HG02981 (cell line): ENCODE results near the gene DNM2.
"Not testable (repeated sequence)": the region's sequence is repeated elsewhere in the genome, so short reads cannot be mapped to it uniquely, and the experiment has no call there.

Source experiments
- ATAC-seq: cut with Tn5 transposase; IDR thresholded peaks from one replicate; pipeline ENCODE4 v1.9.1; 2021; ENCODE audit warnings: mild to moderate bottlenecking, moderate library complexity; ENCODE audit not compliant: unreplicated experiment

Gene DNM2

DNA sequence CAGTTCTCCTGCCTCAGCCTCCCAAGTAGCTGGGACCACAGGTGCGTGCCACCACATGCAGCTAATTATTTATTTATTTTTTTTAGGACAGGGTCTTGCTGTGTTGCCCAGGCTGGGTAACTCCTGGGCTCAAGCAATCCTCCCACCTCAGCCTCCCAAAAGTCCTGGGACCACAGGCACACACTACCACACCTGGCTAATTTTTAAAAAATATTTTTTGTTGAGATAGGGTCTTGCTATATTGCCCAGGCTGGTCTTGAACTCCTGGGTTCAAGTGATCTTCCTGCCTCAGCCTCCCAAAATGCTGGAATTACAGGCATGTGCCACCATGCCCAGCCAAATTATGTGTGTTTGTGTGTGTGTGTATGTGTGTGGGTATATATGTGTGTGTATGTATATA, 139.0 kb downstream of the DNM2 start:
- ATAC-seq = not testable (repeated sequence)

GRCh38 chr19:10858204-10858828, 140.4 kb downstream of the DNM2 start:
- no peak for ATAC-seq

GRCh38 chr19:10861103-10861651, 143.3 kb downstream of the DNM2 start:
- no peak for ATAC-seq

GRCh38 chr19:10862561-10863106, 144.8 kb downstream of the DNM2 start:
- no peak for ATAC-seq

DNA sequence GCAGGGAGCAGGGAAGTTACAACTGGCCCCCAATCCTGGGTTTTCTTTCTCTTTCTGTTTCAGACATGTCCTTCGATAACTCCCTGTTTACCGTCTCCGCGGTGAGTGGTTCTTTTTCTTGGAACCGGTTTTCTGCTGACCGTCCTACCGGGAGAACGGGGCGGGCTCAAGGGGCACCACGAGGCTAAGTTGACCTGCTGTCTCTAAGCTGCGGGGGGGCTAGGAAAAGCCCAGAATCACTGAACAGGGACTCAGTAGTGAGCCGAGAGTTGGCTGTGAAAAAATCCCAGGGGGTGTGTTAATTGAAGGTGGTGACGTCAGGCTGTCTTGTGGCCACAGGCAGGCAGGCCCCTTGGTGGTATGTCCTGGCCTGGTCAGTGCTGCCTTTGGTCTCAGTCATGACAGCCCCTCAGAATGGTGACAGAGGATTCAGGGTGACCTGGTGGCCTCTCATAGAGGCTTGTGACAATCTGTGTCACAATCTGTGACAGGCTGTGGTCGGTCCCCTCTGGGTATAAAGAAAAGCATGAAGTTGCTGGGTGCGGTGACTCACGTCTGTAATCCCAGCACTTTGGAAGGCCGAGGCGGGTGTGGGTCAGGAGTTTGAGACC, 145.3 kb downstream of the DNM2 start:
- ATAC-seq = no peak

GRCh38 chr19:10864538-10864899, 146.6 kb downstream of the DNM2 start:
- no peak for ATAC-seq

DNA sequence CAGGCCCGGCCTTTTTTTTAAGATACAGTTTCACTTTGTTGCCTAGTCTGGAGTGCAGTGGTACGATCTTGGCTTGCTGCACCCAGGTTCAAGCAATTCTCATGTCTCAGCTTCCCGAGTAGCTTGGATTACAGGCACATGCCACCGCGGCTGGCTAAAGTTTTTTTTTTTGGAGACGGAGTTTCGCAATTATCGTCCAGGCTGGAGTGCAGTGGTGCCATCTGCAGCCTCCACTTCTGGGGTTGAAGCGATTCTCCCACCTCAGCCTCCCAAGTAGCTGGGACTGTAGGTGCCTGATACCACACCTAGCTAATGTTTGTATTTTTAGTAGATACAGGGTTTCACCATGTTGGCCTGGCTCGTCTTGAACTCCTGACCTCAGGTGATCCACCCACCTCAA, 148.6 kb downstream of the DNM2 start:
- no peak for ATAC-seq

- ATAC-seq = no peak
Measured at GRCh38 chr19:10868872-10869547, 151.1 kb downstream of the DNM2 start.

- ATAC-seq = not testable (repeated sequence)
Measured at GRCh38 chr19:10869872-10870311, 152.0 kb downstream of the DNM2 start.

GRCh38 chr19:10870501-10870954, 152.6 kb downstream of the DNM2 start:
- no peak for ATAC-seq

GRCh38 chr19:10870955-10871603, 153.2 kb downstream of the DNM2 start, which contains the start of gene CARM1:
TSS of gene CARM1 (plus strand) at chr19:10871553. CDS start at chr19:10871703, 150 bp downstream.
- ATAC-seq = peak; percentile 69

DNA sequence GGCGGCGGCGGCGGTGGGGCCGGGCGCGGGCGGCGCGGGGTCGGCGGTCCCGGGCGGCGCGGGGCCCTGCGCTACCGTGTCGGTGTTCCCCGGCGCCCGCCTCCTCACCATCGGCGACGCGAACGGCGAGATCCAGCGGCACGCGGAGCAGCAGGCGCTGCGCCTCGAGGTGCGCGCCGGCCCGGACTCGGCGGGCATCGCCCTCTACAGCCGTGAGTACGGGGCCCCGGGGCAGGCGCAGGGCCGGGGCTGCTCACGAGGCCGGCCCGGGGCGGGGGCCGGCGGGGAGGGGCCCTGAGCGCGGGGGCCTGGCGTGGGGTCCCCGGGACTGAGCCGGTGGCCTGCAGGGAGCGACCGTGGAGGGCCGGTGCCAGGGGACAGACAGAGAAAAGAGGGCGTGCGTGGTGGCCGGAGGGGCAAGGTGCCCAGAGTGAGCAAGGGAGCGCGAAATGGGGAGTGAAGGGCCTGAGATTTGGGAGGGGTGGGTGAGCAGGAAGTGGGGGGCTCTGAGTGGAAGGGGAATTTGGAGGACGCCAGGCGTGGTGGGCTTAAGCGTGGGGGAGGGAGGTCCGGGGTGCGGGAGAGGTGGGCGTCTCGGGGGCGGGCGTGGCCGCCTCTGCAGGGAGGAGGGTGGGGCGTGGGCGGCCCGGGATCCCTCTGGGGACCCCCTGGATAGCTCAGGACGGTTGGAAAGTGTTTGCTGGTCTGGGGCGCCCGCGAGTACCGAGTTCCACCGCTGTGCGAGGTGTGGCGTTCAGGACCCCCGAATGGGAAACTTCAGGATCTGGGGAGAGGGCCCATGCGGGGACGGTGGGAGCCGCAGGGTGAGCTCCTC, 154.0 kb downstream of the DNM2 start:
- ATAC-seq = peak; percentile 7

DNA sequence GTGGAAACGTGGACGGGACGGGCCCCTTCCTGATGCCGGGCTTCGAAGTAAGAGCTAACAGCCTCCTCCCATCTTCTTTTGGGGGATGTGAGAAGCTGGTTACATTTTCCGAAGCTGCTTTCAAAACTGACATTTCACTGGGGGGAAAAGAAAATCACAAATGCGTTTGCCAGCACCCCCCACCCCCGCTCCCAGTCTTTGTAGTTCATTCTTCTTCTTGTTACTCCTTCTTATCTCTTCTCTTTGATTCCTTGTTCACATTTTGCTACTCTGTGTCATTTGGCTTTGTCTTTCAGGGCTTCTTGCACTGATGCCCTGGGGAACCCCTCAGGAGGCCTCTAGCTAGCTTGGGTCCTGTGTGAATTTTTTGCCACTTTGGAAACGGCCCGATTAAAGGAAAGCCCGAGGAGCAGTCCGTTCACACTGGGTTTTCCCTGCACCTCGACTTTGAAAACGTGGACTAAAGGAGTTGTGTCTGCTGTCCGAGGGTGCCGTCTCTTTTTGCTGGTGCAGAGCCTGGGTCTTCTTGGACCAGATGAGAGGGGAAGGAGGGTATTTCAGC, 154.7 kb downstream of the DNM2 start:
- no peak for ATAC-seq

- ATAC-seq = no peak
Measured at GRCh38 chr19:10874024-10874423, 156.1 kb downstream of the DNM2 start.

- peak; percentile 56 for ATAC-seq
Measured at GRCh38 chr19:10876459-10877240, 158.8 kb downstream of the DNM2 start.

DNA sequence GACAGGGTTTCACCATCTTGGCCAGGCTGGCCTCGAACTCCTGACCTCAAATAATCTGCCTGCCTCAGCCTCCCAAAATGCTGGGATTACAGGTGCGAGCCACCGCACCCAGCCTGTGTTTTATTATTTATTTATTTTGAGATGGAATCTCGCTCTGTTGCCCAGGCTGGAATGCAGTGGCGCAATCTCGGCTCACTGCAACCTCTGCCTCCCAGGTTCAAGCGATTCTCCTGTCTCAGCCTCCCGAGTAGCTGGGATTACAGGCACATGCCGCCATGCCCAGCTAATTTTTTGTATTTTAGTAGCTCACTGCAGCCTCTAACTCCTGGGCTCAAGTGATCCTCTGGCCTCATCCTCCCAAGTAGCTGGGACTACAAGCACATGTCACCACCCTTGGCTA, 159.7 kb downstream of the DNM2 start:
- not testable (repeated sequence) for ATAC-seq

DNA sequence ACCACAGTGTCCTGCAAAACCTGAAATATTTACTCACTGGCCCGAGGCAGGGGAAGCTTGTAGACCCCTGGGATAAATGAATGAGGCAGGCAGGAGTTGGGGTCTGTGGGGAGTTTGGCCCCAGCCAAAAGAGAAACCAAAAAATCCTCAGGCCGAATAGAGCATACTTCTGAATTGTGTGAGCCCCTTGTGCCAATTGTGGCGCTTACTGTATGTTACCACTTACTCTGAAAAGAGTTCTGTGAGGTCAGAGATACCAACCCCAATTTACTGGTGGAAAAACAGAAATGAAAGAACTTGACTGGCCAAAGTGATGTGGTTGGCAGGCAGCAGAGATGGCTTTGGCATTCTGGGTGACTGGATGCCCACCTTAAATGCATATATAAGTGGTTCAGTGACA, 160.4 kb downstream of the DNM2 start:
- no peak for ATAC-seq
